ENCODE measurements around the gene TPX2.

DNA sequence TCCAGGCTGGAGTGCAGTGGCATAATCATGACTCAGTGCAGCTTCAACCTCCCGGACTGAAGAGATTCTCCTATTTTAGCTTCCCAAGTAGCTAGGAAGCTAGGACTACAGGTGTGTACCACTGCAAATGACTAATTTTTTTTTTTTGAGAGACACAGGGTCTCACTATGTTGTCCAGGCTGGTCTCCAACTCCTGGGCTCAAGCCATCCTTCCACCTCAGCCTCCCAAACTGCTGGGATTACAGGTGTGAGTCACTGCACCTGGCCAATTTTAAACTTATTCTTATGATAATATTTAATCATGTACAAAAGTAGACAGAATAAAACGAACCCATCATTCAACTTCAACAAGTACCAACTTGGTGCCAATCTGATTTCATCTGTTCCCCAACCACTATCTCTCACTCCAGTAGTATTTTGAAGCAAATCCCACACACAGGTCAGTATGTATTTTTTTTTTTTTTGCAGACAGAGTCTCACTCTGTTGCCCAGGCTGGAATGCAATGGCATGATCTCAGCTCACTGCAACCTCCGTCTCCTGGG is 48.9 kb upstream of the TPX2 start:
- no peak for TF ChIP-seq EZH2 (IDR thresholded peaks at IDR 0.05; ENCODE audit: low read length)
- TF ChIP-seq, protein P1, sequence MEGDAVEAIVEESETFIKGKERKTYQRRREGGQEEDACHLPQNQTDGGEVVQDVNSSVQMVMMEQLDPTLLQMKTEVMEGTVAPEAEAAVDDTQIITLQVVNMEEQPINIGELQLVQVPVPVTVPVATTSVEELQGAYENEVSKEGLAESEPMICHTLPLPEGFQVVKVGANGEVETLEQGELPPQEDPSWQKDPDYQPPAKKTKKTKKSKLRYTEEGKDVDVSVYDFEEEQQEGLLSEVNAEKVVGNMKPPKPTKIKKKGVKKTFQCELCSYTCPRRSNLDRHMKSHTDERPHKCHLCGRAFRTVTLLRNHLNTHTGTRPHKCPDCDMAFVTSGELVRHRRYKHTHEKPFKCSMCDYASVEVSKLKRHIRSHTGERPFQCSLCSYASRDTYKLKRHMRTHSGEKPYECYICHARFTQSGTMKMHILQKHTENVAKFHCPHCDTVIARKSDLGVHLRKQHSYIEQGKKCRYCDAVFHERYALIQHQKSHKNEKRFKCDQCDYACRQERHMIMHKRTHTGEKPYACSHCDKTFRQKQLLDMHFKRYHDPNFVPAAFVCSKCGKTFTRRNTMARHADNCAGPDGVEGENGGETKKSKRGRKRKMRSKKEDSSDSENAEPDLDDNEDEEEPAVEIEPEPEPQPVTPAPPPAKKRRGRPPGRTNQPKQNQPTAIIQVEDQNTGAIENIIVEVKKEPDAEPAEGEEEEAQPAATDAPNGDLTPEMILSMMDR (optimal IDR thresholded peaks at IDR 0.05 in 1 of 3, IDR thresholded peaks at IDR 0.05 in 1 of 3, conservative IDR thresholded peaks at IDR 0.05 in 1 of 3; ENCODE audit: extremely low read depth in 1 of 3, insufficient read depth in 2 of 3, low read length in 3 of 3): no peak

Data from keratinocyte (primary cell).